ENCODE results near the gene KLF13. TPM values are rescaled to one million over a fixed set of nuclear protein-coding genes. Genes with fewer than 3 reads are reported as not detected.
A peak's percentile ranks its signal among the peaks of the same experiment; 100 is the strongest.

KLF13 gene
- total RNA-seq, 1 donor from 2014 or later = 59.1 TPM

GRCh38 chr15:31338879-31339557 lies 12.4 kb downstream of the KLF13 start:
- no peak for DNase-seq (ENCODE audit: low spot score)
- no peak for TF ChIP-seq CTCF (IDR thresholded peaks at IDR 0.05)
- Mint-ChIP-seq H3K36me3 (ENCODE audit: low read depth) (no peaks in the 10 kb centered on the region), H3K9me3 (ENCODE audit: low read depth) (no peaks in the 10 kb centered on the region), H3K27me3 (ENCODE audit: low read depth) (no peaks in the 10 kb centered on the region), H3K27ac (ENCODE audit: unreplicated experiment) (peak overlapping the region; percentile 97), H3K4me3 (ENCODE audit: unreplicated experiment) (peak overlapping the region; percentile 52), H3K4me1 (ENCODE audit: low read depth) (peaks cover 65% of the 10 kb centered on the region)

- Mint-ChIP-seq H3K4me1 (ENCODE audit: low read depth) (peaks cover 69% of the 10 kb centered on the region), H3K9me3 (ENCODE audit: low read depth) (no peaks in the 10 kb centered on the region), H3K27ac (ENCODE audit: unreplicated experiment) (peak overlapping the region; percentile 97), H3K27me3 (ENCODE audit: low read depth) (no peaks in the 10 kb centered on the region), H3K36me3 (ENCODE audit: low read depth) (no peaks in the 10 kb centered on the region), H3K4me3 (ENCODE audit: unreplicated experiment) (peak overlapping the region; percentile 52)
- no peak for TF ChIP-seq CTCF (IDR thresholded peaks at IDR 0.05)
- no peak for DNase-seq (ENCODE audit: low spot score)
Observed at GRCh38 chr15:31339558-31339895, 12.9 kb downstream of the KLF13 start.

- no peak for DNase-seq (ENCODE audit: low spot score)
- Mint-ChIP-seq H3K9me3 (ENCODE audit: low read depth) (no peaks in the 10 kb centered on the region), H3K36me3 (ENCODE audit: low read depth) (no peaks in the 10 kb centered on the region), H3K27ac (ENCODE audit: unreplicated experiment) (peak overlapping the region; percentile 97), H3K4me1 (ENCODE audit: low read depth) (peaks cover 69% of the 10 kb centered on the region), H3K4me3 (ENCODE audit: unreplicated experiment) (no peak overlapping the region), H3K27me3 (ENCODE audit: low read depth) (no peaks in the 10 kb centered on the region)
- TF ChIP-seq CTCF (IDR thresholded peaks at IDR 0.05) = no peak
Observed at GRCh38 chr15:31340047-31340446, 13.4 kb downstream of the KLF13 start.

GRCh38 chr15:31340592-31340991 lies 14.0 kb downstream of the KLF13 start:
- H3K27me3 Mint-ChIP-seq (ENCODE audit: low read depth) = no peaks in the 10 kb centered on the region
- no peaks in the 10 kb centered on the region for H3K9me3 Mint-ChIP-seq (ENCODE audit: low read depth)
- no peak overlapping the region for H3K4me3 Mint-ChIP-seq (ENCODE audit: unreplicated experiment)
- no peak for DNase-seq (ENCODE audit: low spot score)
- peaks cover 68% of the 10 kb centered on the region for H3K4me1 Mint-ChIP-seq (ENCODE audit: low read depth)
- no peaks in the 10 kb centered on the region for H3K36me3 Mint-ChIP-seq (ENCODE audit: low read depth)
- H3K27ac Mint-ChIP-seq (ENCODE audit: unreplicated experiment) = peak overlapping the region; percentile 97
- no peak for TF ChIP-seq CTCF (IDR thresholded peaks at IDR 0.05)

- no peak for TF ChIP-seq CTCF (IDR thresholded peaks at IDR 0.05)
- Mint-ChIP-seq H3K4me3 (ENCODE audit: unreplicated experiment) (no peak overlapping the region), H3K36me3 (ENCODE audit: low read depth) (no peaks in the 10 kb centered on the region), H3K9me3 (ENCODE audit: low read depth) (no peaks in the 10 kb centered on the region), H3K4me1 (ENCODE audit: low read depth) (peaks cover 70% of the 10 kb centered on the region), H3K27ac (ENCODE audit: unreplicated experiment) (no peak overlapping the region), H3K27me3 (ENCODE audit: low read depth) (no peaks in the 10 kb centered on the region)
- DNase-seq (ENCODE audit: low spot score) = no peak
Observed at GRCh38 chr15:31341071-31341470, 14.4 kb downstream of the KLF13 start.
